Thyroid gland (tissue), 4 donors: ENCODE data around the gene PIM3. TPM values are rescaled to one million over a fixed set of nuclear protein-coding genes. Genes with fewer than 3 reads are reported as not detected.

ENCODE experiments used
- DNase-seq, 2 donors: peaks; one replicate each; pipeline ENCODE4 v3.0.0-alpha.2; 2019
- H3K27ac ChIP-seq, 3 donors: fragments of 200-600 bp; sonication (generic); 1 replicate in 2 of 3; 2 replicates in 1 of 3; pipeline ENCODE4 v1.5.1; 2016 to 2019; ENCODE audit warnings: mild to moderate bottlenecking in 1 of 3, moderate library complexity in 1 of 3
- H3K27me3 ChIP-seq: fragments of 200-600 bp; sonication (generic); one replicate; pipeline ENCODE4 v1.5.1; 2019
- H3K36me3 ChIP-seq, 2 donors: fragments of 200-600 bp; sonication (generic); one replicate each; pipeline ENCODE4 v1.5.1; 2016 to 2019
- H3K4me1 ChIP-seq, 2 donors: fragments of 200-600 bp; sonication (generic); one replicate each; pipeline ENCODE4 v1.5.1; 2017 to 2019
- H3K4me3 ChIP-seq, 3 donors: fragments of 200-600 bp; sonication (generic); replicated peaks in 1 of 3; 1 replicate in 2 of 3; 2 replicates in 1 of 3; pipeline ENCODE4 v1.5.1; 2016; ENCODE audit warnings: mild to moderate bottlenecking in 1 of 3
- H3K9me3 ChIP-seq: fragments of 200-600 bp; sonication (generic); one replicate; pipeline ENCODE4 v1.5.1; 2017
- POLR2A ChIP-seq, 2 donors: fragments of 450-650 bp; IDR thresholded peaks; one replicate each; pipeline ENCODE4 v1.6.1; 2017; ENCODE audit warnings: antibody characterized with exemption in 2 of 2, mild to moderate bottlenecking in 2 of 2, moderate library complexity in 1 of 2
- WGBS, 2 donors: methylation state at CpG; one replicate each; pipeline ENCODE4 v1.1.5; 2017; 5-methylcytosine and 5-hydroxymethylcytosine counted together
- intact Hi-C: fragments of 100-400 bp; cut with DNase I; formaldehyde crosslinking; loops from one replicate; pipeline ENCODE4 v1.15.1; 2023
- total RNA-seq, 4 donors: library from RNA; depleted of rRNA; stranded (reverse); fragments of >200 nt; gene quantifications; one replicate each; pipeline ENCODE4 v1.2.3, GENCODE V29; 2016
- TF ChIP-seq, protein P1 (sequence below), 6 experiments: fragments of 200-600 bp in 3 of 6; fragments of 450-650 bp in 3 of 6; sonication (generic) in 3 of 6; IDR thresholded peaks; one replicate each; pipeline ENCODE4 v1.5.1; 2016 to 2019; ENCODE audit warnings: antibody characterized with exemption in 6 of 6, mild to moderate bottlenecking in 2 of 6, inconsistent platforms in 1 of 6, moderate library complexity in 1 of 6

The PIM3 gene
- total RNA-seq, 4 donors from 2014 or later, result 45.4 to 108 (median 73.2) TPM

DNA sequence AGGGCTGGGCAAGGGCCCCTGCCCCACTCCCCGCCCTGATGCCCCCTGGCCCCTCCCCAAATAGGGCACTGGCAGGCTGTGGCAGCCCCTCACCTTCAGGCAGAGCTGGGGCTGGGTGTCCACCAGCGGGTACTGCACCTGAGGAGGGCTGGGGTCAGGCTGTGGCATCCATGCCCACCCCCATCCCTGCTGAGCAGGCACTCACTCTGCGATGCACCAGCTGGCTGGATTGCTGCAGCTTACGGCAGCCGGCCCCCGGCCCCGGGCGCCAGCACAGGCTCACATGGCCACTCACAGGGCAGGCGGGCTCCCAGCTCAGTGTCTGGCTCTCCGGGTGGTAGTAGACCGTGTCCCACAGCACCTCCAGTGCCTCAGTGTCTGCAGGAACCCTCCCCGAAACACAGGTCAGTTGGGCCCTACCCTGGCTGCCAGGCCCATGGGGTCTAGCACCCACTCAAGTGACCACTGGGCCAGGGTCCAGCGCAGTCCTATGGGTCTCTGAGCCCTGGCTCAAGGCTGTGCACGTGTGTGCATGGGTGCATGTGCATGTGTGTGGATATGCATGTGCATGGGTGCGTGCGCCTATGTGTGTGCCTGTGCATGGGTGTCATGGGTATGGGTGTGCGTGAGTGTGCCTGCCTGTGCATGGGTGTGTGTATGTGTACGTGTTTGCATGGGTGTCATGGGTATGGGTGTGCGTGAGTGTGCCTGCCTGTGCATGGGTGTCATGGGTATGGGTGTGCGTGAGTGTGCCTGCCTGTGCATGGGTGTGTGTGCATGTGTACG lies 37.6 kb downstream of the PIM3 start:
- intact Hi-C loops, result no loop called here
- no peak overlapping the region for H3K27ac ChIP-seq
- no peaks in the 10 kb centered on the region for H3K36me3 ChIP-seq
- H3K9me3 ChIP-seq, result no peaks in the 10 kb centered on the region
- 71 to 97% methylated on average over 6 to 19 of the region's 21 CpGs for WGBS, 2 donors
- peak; percentile 33 to 40 for DNase-seq
- H3K27me3 ChIP-seq, result peaks cover 4% of the 10 kb centered on the region
- peaks cover 0 to 10% of the 10 kb centered on the region in 2 donors for H3K4me1 ChIP-seq
- H3K4me3 ChIP-seq, result no peak overlapping the region
- TF ChIP-seq POLR2A (IDR thresholded peaks at IDR 0.05), result no peak
- TF ChIP-seq, protein P1, sequence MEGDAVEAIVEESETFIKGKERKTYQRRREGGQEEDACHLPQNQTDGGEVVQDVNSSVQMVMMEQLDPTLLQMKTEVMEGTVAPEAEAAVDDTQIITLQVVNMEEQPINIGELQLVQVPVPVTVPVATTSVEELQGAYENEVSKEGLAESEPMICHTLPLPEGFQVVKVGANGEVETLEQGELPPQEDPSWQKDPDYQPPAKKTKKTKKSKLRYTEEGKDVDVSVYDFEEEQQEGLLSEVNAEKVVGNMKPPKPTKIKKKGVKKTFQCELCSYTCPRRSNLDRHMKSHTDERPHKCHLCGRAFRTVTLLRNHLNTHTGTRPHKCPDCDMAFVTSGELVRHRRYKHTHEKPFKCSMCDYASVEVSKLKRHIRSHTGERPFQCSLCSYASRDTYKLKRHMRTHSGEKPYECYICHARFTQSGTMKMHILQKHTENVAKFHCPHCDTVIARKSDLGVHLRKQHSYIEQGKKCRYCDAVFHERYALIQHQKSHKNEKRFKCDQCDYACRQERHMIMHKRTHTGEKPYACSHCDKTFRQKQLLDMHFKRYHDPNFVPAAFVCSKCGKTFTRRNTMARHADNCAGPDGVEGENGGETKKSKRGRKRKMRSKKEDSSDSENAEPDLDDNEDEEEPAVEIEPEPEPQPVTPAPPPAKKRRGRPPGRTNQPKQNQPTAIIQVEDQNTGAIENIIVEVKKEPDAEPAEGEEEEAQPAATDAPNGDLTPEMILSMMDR (IDR thresholded peaks at IDR 0.05), result no peak

DNA sequence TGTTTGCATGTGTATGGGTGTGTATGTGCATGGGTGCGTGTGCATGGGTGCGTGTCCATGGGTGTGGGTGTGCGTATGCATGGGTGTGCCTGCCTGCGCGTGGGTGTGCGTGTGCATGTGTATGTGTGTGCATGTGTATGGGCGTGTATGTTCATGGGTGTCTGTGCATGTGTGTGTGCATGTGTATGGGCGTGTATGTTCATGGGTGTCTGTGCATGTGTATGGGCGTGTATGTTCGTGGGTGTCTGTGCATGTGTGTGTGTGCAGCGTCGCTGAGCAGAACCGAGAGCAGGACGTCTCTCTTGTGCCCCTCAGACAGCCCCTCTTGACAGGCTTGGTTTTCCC lies 38.1 kb downstream of the PIM3 start:
- no peak overlapping the region for H3K4me3 ChIP-seq
- H3K4me1 ChIP-seq, result peaks cover 0 to 5% of the 10 kb centered on the region in 2 donors
- H3K27ac ChIP-seq, result no peak overlapping the region
- no peaks in the 10 kb centered on the region for H3K36me3 ChIP-seq
- TF ChIP-seq, protein P1 (IDR thresholded peaks at IDR 0.05), result no peak
- TF ChIP-seq POLR2A (IDR thresholded peaks at IDR 0.05), result no peak
- no peak for DNase-seq
- H3K27me3 ChIP-seq, result peaks cover 4% of the 10 kb centered on the region
- 92 to 93% methylated on average over 14 of the region's 14 CpGs for WGBS, 2 donors
- H3K9me3 ChIP-seq, result no peaks in the 10 kb centered on the region
- intact Hi-C loops, result no loop called here

DNA sequence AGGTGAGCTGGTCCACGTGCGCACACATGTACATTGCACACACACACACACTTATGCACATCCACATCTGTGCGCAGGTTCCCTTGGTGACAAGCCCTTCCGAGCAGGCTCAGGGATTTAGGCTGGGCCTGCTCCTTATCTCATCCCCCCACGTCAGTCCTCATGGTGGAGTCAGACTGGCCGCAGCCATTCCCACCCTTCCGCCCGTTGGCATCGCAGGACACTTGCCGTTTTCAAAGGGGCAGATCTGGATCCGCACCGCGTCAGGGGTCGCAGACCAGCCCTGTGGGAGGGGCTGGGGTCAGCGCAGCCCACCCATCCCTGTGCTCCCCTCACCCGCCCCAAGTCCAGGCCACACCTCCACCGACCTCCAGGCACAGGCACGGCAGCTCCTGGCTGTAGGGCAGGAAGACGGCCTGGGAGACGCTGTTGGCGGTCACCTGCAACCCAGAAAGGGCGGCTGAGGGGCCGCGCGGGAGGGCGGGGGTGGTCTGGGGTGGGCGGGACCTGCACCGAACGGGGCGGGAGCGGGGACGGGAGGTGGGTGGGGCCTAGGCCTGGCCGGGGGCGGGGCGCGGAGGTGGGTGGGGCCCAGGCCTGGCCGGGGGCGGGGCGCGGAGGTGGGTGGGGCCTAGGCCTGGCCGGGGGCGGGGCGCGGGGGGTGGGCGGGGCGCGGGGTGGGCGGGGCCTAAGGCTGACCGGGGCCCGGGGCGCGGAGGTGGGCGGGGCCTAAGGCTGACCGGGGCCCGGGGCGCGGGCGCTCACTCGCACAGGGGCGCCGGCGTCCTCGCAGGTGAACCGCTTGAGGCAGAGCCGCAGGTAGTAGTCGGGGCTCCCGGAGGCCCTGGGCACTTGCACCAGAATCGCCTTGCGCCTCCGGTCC lies 38.7 kb downstream of the PIM3 start:
- WGBS, 2 donors, result 45 to 76% methylated on average over 7 to 14 of the region's 70 CpGs
- DNase-seq, result no peak
- Histone ChIP-seq H3K4me3 (no peak overlapping the region), H3K36me3 (no peaks in the 10 kb centered on the region), H3K27ac (no peak overlapping the region), H3K27me3 (peaks cover 4% of the 10 kb centered on the region), H3K4me1 (peaks cover 0 to 4% of the 10 kb centered on the region in 2 donors), H3K9me3 (no peaks in the 10 kb centered on the region)
- intact Hi-C loops, result no loop called here
- no peak for TF ChIP-seq POLR2A (IDR thresholded peaks at IDR 0.05)
- TF ChIP-seq, protein P1 (IDR thresholded peaks at IDR 0.05), result no peak

DNA sequence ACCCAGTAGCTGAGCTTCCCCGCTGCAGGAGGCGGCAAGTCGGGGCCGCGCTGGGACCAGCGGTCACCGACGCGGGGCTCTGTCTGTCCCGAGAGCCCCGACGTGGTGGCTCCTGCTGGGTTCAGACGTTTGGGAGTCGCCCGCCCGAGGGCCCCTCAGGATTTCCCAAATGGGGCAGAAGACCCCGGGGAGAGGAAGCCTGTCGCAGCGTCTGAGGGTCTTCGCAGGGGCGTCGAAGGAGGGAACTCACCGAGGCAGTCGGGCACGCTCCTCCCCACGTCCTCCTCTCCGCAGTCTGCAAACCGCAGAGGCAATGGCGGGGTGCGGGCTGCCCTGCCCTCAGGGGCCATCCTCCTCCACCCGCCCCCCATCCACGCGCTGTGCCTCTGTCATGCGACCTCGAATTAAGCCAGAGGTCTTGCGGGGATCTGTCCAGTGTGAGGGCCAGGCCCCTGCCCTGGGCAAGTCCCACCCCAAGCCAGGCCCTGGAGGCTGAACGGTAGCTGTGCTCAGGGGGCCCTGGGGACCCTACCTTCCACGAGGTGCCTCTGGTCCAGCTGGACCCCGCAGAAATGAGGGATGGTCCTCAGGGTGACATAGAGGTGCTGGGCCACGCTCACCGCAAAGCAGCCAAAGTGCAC lies 39.5 kb downstream of the PIM3 start:
- no peak overlapping the region for H3K4me3 ChIP-seq
- H3K27ac ChIP-seq, result no peak overlapping the region
- WGBS, 2 donors, result 51 to 67% methylated on average over 11 to 19 of the region's 41 CpGs
- peaks cover 4% of the 10 kb centered on the region for H3K27me3 ChIP-seq
- peaks cover 0 to 4% of the 10 kb centered on the region in 2 donors for H3K4me1 ChIP-seq
- DNase-seq, result no peak
- H3K36me3 ChIP-seq, result no peaks in the 10 kb centered on the region
- TF ChIP-seq, protein P1 (IDR thresholded peaks at IDR 0.05), result no peak
- TF ChIP-seq POLR2A (IDR thresholded peaks at IDR 0.05), result no peak
- intact Hi-C loops, result no loop called here
- no peaks in the 10 kb centered on the region for H3K9me3 ChIP-seq
